GM21515 (cell line): ENCODE measurements around the gene PA2G4.
"Not testable (repeated sequence)": the region's sequence is repeated elsewhere in the genome, so short reads cannot be mapped to it uniquely, and the experiment has no call there.

Experiments used
- ATAC-seq: cut with Tn5 transposase; IDR thresholded peaks from one replicate; pipeline ENCODE4 v1.9.1; 2021; ENCODE audit not compliant: unreplicated experiment

The PA2G4 gene

DNA sequence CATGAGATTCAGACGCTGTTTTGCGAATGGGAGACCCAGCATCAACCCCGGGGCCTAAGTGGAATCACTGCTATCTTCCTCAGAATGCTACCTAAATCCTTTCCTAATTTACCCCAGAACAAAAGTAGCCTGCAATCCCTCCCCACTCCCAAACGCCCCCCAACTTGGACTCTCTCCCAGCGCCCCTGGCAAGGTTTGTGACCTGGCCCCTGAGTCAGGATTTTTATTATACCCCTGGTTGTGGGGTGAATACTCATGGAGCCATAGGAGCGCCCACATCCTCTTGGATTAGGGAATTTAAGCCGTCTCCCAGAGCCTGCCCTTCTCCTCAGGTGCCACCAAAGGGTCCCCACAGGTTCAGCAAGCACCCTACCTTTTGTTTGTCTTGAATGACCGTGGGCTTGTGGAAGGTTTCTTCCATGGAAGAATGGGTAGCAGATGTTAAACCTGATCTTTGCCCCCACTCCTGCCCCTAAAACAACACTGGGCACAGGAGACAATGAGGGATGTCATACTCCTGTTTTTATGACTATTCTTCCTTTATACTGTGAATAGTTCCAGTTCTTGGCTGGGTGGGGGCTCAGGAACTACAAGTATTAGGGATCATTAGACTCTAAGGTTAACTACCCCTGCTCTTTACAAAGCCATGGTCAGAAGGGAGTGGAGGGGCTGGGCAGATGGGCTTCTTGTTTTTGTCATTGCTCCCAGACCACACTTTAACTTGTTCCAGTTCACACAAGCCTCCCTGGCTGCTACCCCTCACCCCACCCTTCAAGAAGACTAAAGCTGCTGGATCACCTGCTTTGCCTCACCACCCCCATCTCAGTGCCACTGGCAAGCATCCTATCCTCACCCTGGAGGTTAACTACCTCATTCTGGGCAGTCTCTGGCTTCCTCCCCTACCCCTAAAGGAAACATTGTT, 48.7 kb downstream of the PA2G4 start:
- no peak for ATAC-seq

- no peak for ATAC-seq
Observed at GRCh38 chr12:56153678-56154065, 49.3 kb downstream of the PA2G4 start.

GRCh38 chr12:56154246-56154771, 50.0 kb downstream of the PA2G4 start:
- ATAC-seq = no peak

GRCh38 chr12:56154818-56155217, 50.5 kb downstream of the PA2G4 start:
- ATAC-seq = no peak

DNA sequence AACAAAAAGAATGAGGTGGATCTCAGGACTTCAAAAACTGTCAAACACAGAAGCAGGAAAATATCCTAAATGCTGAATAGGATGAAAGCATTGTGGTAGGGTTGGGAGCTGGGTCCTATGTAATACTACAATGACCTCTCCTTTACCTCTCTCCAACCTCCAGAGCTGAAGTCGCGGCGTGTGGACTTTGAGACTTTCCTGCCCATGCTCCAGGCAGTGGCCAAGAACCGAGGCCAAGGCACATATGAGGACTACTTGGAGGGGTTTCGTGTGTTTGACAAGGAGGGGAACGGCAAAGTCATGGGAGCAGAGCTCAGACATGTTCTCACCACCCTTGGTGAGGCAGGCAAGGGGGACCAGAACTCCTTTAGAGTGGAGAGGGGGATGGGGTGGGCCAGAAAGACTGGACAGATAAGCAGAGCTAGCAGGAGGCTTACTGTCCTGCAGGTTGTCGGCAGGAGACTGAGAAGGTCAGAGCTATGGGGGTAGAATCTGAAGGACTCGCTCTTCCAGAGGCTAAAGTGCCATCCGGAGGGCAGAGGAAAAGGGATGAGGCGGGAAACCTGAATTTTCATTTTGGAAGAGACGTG, 51.0 kb downstream of the PA2G4 start:
- ATAC-seq = no peak

DNA sequence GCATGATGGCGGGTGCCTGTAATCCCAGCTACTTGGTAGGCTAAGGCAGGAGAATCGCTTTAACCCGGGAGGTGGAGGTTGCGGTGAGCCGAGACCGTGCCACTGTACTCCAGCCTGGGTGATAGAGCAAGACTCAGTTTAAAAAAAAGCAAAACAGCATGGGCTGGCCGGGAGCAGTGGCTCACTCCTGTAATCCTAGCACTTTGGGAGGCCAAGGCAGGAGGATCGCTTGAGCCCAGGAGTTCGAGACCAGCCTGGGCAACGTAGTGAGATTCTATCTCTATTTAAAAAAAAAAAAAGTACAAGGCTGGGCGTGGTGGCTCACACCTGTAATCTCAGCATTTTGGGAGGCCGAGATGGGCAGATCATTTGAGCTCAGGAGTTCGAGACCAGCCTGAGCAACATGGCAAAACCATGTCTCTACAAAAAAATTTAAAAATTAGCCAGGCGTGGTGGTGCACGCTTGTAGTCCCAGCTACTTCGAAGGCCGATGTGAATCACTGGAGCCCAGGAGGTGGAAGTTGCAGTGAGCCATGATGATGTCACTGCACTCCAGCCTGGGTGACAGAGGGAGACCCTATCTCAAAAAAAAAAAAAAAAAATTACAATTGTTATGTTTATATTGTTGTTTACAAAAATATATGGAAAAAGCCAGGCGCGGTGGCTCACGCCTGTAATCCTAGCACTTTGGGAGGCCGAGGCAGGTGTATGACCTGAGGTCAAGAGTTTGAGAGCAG, 52.3 kb downstream of the PA2G4 start:
- ATAC-seq = not testable (repeated sequence)

GRCh38 chr12:56157201-56158028, 53.1 kb downstream of the PA2G4 start:
- ATAC-seq = peak; percentile 33

DNA sequence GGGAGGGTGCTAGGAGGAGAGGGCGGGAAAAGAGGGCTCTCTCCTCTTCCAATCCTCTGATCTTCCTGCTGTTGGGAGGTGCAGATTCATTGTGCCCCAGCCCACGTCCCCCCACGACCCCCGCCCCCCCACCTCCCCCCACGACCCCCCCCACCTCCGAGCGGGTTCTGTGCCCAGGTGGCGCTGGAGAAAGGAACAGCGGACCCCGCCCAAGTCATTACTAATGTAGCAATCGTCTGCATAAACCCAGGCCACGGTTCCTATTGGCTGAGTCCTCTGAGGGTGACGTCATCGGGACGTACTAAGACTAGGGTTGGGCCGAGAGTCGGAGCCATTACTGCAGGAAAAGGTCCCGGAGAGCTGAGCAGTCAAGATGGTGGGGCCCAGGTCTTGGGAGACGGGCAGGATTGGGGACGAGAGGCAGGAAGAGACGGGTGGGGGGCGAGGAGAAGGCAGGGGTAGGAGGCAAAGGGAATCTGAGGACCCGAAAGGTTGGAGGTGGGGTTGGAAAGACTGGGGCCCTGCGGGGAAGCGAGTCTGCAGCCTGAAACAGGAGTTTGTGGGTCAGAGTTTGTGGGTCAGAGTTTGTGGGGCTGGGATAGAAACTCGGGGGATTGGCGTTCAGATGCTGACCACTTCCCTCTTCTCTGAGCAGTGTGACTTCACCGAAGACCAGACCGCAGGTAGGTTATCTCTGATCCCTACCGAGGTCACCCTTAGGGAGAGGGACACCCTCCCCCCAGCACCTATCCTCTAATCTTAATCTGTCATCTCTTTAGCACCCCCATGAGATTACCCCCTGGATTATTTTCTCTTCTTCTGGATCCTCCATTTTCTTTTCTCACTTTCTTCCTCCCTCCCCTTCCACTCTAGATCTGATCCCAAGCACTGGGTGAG, 53.9 kb downstream of the PA2G4 start, which contains the start of gene MYL6:
MYL6 (plus strand) TSS at position 331 of the 897 bp plus-strand sequence; CDS start at position 374, 43 bp downstream.
- peak; percentile 70 for ATAC-seq

DNA sequence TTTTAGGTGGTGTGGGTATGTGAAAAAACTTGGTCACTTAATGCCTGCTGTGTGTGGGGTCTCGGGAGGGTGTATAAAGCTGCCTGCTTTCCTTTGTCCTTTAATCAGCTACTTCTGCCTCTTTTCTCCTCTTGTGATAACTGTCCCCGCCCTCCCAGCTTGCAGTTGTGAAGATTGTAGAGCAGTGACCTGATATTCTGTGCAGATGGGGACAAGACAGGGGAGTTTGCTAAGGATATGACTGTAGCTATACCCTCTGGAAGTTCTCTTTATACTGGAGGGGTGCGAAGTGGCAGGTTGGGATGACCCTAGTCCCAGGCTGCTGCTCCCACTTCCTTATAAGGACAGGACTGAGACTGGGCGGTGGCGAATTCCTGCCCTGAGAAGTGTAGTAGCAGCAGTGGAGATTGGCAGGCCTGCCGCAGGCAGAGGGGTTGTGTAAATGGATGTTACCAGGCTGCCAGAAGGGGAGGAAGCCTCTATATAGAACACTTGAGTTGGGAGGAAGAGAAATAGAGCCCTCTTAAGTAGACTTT, 54.6 kb downstream of the PA2G4 start:
- no peak for ATAC-seq

DNA sequence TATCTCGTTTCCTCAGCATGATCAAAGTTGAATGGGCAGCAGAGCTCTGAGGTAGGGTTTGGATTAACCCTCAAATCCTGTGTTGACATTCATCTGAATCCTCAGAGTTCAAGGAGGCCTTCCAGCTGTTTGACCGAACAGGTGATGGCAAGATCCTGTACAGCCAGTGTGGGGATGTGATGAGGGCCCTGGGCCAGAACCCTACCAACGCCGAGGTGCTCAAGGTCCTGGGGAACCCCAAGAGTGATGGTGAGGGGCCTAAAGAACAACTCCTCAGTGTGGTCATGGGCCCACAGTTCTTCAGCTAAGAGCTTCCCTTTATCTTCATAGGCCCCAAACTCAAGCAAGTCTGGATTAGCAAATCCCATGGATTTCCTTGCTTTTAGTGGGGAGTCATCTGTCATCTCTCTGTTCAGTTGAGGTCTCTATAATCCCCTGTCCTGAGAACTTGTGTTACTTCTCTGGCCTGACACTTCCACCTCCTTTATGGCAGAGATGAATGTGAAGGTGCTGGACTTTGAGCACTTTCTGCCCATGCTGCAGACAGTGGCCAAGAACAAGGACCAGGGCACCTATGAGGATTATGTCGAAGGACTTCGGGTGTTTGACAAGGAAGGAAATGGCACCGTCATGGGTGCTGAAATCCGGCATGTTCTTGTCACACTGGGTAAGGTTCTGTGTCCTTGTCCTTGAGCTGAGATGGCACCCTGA, 55.3 kb downstream of the PA2G4 start:
- ATAC-seq = no peak

GRCh38 chr12:56160193-56160763, 55.9 kb downstream of the PA2G4 start:
- ATAC-seq = no peak

- ATAC-seq = no peak
Observed at GRCh38 chr12:56160894-56161689, 56.7 kb downstream of the PA2G4 start.

DNA sequence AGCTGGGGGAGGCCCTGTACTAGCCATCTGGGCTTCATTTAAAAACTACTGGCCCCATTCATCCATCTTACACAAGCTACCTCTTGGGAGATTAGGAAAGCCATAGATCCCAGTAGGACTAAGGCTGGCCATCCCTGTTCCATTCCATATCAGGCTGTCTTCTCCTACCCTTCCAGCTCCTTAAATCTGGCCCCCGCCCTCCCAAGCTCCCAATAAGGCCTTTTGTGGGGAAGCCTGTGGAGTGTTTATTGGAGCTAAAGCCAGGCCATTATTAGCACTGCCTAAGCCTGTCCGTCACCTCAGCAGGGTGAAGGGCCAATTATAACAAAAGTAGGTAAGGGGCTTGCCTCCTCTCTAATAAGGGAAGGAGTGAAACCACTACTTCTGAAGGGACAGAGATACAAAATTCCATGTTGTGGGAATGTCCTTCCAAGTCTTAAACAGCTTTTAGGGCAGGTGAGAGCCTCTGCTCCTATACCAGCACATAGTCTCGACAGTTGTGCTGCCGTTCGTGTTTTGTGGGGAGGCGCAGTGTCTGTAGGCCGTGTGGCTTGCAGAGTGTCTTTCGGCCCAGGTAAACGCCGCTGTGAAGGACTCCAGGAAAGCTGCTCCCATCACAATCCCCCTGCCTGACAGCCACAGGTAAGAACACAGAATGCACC, 57.5 kb downstream of the PA2G4 start:
- ATAC-seq = no peak

DNA sequence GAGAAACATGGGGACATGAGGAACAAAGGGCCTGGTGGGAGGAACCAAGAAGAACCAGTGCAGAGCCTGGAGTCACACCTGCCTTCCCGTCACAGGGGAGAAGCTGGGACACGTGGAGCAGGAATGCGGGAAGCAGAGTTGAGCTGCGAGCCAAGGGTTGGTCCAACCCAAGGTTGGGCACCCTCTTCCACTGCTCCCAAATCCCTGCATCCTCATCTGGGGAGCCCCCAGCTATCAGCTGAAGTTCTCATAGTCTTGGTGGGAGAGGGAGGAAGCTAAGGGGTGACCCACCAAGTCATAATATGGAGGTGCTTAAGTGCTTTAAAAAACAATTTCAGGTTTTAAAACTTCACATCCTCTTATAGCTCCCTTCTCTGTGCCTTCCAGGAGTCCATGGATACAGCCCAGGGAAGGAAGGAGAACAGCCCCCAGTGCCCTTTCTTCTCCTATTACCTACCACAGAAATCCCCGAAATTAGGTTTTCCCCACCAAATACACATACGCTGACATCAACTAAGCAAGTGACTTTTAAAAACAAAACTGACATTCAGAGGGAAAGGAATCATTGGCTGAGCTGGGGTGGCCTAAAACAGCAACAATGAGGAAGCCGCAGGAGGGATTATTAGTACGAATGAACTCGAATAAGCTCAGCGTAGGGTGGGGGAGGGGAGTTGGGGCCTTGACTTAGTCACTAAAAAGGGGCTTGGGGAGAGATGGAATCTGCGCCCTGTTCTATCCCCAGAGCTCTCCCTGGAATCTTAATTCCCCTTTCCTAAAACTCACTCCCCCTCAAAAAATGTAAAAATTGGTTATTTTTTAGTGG, 58.3 kb downstream of the PA2G4 start:
- ATAC-seq = no peak
